ENCODE data around the gene SLC3A2. TPM values are rescaled to one million over a fixed set of nuclear protein-coding genes. Genes with fewer than 3 reads are reported as not detected.

The SLC3A2 gene
- total RNA-seq, 1 experiment from 2014 or later, result 334 TPM

DNA sequence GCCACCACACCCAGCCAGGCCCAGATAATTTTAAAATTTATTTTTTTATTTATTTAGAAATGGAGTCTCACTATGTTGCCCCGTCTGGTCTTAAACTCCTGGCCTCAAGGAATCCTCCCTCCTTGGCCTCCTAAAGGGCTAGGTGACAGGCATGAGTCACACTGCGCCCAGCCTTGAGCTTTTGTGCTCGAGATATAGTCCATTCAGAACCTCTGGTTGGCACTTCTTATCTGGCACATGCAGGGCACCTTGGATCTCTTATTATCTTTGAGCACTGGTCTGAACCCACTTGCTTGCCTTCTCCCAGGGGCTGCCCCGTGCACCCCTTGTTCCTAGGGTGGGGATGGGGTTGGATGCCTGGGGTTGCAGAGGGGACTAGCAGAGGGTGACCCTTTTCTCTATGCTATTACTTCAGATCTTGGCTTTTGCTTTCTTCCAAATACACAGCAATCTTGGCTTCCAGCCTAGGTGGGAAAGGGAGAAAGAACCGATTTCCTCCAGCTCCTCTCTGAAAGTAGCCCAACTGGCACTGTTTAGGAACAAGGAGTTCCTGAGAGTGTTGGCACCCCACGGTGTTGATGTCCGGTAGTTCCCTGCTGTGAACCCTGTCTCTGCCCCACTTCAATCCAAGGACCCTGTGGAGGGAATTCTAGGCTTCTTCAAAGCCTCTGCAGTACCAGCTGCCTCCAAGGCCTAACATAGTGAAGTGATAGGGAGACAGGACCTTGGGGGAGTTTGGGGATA is 1.3 kb upstream of the SLC3A2 start:
- CTCF ChIA-PET, result interaction anchor here (0.7 to 1.0 kb wide), 2 partner anchors 17 to 18 kb away, joined by 3 to 6 read pairs; no protein-coding TSS in a partner anchor
- H3K36me3 Mint-ChIP-seq, result peaks cover 63% of the 10 kb centered on the region
- DNase-seq (ENCODE audit: low spot score) (no peak), ATAC-seq (no peak)
- H3K4me3 Mint-ChIP-seq, result peak overlapping the region; percentile 99
- no peaks in the 10 kb centered on the region for H3K9me3 Mint-ChIP-seq
- POLR2A ChIA-PET, result interaction anchor here (0.6 to 3.8 kb wide), 5 partner anchors 10 to 104 kb away, joined by 3 to 44 read pairs (median 5); partner anchors contain the start of gene STX5
- TF ChIP-seq GABPB1 (CRISPR knock-in tag; IDR thresholded peaks at IDR 0.05) (no peak), PRRX2 (CRISPR knock-in tag; IDR thresholded peaks at IDR 0.05) (no peak), NR2C2 (CRISPR knock-in tag; IDR thresholded peaks at IDR 0.05) (no peak), GTF2I (CRISPR knock-in tag; conservative IDR thresholded peaks at IDR 0.05) (0 out of 2 replicates have a peak, but pooled peaks have one; percentile 25), ZNF121 (CRISPR knock-in tag; IDR thresholded peaks at IDR 0.05) (peak; percentile 96), ZNF219 (CRISPR knock-in tag; IDR thresholded peaks at IDR 0.05; ENCODE audit: borderline replicate concordance) (no peak), ZNF423 (CRISPR knock-in tag; IDR thresholded peaks at IDR 0.05) (peak; percentile 69; the same call in 1 of the 2 replicates), TEAD4 (CRISPR knock-in tag; IDR thresholded peaks at IDR 0.05) (no peak)
- TF ChIP-seq, protein P1, sequence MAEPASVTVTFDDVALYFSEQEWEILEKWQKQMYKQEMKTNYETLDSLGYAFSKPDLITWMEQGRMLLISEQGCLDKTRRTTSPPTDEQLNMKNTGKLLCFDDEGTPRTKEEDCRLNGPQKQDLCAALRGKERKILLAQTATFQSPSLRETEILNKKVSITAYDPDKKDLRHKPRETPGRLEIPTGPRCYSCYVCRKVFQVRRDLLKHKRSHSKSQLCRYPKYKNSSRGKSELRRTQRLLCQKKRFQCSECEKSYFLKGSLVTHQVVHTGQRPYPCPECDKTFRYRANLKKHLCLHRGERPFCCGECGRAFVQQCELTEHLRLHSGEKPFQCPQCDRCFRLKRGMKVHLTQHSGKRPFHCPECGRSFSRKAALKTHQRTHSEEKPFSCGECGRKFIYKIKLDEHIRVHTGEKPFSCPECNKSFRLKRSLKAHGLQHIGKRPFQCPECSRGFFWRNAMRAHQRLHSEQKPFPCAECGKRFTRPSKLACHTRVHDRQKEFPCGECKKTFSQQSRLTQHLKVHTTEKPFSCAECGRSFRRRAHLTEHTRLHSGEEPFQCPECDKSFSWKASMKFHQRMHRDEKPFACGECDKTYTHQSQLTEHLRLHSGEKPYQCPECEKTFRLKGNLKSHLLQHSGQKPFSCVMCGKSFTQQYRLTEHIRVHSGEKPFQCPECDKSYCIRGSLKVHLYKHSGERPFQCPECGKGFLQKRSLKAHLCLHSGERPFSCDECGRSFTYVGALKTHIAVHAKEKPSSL (CRISPR knock-in tag; conservative IDR thresholded peaks at IDR 0.05), result no peak
- TF ChIP-seq, protein P2, sequence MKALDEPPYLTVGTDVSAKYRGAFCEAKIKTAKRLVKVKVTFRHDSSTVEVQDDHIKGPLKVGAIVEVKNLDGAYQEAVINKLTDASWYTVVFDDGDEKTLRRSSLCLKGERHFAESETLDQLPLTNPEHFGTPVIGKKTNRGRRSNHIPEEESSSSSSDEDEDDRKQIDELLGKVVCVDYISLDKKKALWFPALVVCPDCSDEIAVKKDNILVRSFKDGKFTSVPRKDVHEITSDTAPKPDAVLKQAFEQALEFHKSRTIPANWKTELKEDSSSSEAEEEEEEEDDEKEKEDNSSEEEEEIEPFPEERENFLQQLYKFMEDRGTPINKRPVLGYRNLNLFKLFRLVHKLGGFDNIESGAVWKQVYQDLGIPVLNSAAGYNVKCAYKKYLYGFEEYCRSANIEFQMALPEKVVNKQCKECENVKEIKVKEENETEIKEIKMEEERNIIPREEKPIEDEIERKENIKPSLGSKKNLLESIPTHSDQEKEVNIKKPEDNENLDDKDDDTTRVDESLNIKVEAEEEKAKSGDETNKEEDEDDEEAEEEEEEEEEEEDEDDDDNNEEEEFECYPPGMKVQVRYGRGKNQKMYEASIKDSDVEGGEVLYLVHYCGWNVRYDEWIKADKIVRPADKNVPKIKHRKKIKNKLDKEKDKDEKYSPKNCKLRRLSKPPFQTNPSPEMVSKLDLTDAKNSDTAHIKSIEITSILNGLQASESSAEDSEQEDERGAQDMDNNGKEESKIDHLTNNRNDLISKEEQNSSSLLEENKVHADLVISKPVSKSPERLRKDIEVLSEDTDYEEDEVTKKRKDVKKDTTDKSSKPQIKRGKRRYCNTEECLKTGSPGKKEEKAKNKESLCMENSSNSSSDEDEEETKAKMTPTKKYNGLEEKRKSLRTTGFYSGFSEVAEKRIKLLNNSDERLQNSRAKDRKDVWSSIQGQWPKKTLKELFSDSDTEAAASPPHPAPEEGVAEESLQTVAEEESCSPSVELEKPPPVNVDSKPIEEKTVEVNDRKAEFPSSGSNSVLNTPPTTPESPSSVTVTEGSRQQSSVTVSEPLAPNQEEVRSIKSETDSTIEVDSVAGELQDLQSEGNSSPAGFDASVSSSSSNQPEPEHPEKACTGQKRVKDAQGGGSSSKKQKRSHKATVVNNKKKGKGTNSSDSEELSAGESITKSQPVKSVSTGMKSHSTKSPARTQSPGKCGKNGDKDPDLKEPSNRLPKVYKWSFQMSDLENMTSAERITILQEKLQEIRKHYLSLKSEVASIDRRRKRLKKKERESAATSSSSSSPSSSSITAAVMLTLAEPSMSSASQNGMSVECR (CRISPR knock-in tag; IDR thresholded peaks at IDR 0.05; ENCODE audit: borderline replicate concordance), result no peak
- peaks cover 3% of the 10 kb centered on the region; the same call in 1 of the 2 replicates for H3K27me3 Mint-ChIP-seq (ENCODE audit: low read depth)
- H3K27ac Mint-ChIP-seq, result peak overlapping the region; percentile 100
- peaks cover 48% of the 10 kb centered on the region for H3K4me1 Mint-ChIP-seq

DNA sequence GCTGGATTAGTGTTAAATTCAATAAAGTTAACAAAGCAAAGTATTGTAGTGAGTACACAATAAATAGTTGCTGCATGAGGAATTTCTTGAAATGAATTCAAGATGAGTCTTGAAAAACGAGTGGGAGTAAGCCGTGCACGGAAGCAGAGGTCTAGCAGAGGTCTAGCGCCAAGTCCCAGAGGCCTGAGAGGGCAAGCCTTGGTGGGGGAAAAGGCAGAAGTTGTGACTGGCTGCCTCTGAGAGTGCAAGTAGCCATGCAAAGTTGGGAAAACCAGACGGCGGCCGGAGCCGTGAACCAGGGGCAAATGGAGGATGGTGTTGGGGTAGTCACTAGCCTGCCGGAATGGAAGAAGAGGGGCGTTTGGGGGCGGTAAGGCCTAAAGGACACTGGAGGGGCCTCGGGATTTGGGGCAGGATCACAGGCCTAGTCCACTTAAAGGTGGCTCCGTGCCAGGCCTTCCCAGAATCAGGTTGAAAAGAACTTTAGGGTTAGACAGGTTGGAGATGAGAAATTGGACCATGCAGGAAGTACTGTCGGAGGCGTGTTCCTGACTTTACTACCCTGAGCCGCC is 379 bp upstream of the SLC3A2 start:
- Mint-ChIP-seq H3K27me3 (ENCODE audit: low read depth) (peaks cover 3% of the 10 kb centered on the region; the same call in 1 of the 2 replicates), H3K4me3 (peak overlapping the region; percentile 99), H3K27ac (peak overlapping the region; percentile 100), H3K9me3 (no peaks in the 10 kb centered on the region), H3K36me3 (peaks cover 62% of the 10 kb centered on the region), H3K4me1 (peaks cover 49% of the 10 kb centered on the region)
- ChIA-PET POLR2A (interaction anchor here (1.2 to 3.8 kb wide), 9 partner anchors 9 to 153 kb away, joined by 3 to 44 read pairs (median 7); partner anchors contain the start of genes HNRNPUL2, STX5, TMEM179B and TTC9C), CTCF (interaction anchor here (1.0 to 1.7 kb wide), 4 partner anchors 18 to 153 kb away, joined by 4 to 14 read pairs (median 6); partner anchors contain the start of genes HNRNPUL2 and TMEM179B)
- ATAC-seq (peak; percentile 9), DNase-seq (ENCODE audit: low spot score) (no peak)
- TF ChIP-seq, protein P3, sequence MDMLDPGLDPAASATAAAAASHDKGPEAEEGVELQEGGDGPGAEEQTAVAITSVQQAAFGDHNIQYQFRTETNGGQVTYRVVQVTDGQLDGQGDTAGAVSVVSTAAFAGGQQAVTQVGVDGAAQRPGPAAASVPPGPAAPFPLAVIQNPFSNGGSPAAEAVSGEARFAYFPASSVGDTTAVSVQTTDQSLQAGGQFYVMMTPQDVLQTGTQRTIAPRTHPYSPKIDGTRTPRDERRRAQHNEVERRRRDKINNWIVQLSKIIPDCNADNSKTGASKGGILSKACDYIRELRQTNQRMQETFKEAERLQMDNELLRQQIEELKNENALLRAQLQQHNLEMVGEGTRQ (CRISPR knock-in tag; IDR thresholded peaks at IDR 0.05), result no peak
- TF ChIP-seq, protein P4, sequence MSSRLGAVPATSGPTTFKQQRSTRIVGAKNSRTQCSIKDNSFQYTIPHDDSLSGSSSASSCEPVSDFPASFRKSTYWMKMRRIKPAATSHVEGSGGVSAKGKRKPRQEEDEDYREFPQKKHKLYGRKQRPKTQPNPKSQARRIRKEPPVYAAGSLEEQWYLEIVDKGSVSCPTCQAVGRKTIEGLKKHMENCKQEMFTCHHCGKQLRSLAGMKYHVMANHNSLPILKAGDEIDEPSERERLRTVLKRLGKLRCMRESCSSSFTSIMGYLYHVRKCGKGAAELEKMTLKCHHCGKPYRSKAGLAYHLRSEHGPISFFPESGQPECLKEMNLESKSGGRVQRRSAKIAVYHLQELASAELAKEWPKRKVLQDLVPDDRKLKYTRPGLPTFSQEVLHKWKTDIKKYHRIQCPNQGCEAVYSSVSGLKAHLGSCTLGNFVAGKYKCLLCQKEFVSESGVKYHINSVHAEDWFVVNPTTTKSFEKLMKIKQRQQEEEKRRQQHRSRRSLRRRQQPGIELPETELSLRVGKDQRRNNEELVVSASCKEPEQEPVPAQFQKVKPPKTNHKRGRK (CRISPR knock-in tag; IDR thresholded peaks at IDR 0.05; ENCODE audit: borderline replicate concordance), result no peak
- no peak for TF ChIP-seq MXD4 (CRISPR knock-in tag; IDR thresholded peaks at IDR 0.05; ENCODE audit: borderline replicate concordance)
- TF ChIP-seq, protein P5, sequence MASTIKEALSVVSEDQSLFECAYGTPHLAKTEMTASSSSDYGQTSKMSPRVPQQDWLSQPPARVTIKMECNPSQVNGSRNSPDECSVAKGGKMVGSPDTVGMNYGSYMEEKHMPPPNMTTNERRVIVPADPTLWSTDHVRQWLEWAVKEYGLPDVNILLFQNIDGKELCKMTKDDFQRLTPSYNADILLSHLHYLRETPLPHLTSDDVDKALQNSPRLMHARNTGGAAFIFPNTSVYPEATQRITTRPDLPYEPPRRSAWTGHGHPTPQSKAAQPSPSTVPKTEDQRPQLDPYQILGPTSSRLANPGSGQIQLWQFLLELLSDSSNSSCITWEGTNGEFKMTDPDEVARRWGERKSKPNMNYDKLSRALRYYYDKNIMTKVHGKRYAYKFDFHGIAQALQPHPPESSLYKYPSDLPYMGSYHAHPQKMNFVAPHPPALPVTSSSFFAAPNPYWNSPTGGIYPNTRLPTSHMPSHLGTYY (CRISPR knock-in tag; IDR thresholded peaks at IDR 0.05), result no peak
- TF ChIP-seq, protein P6, sequence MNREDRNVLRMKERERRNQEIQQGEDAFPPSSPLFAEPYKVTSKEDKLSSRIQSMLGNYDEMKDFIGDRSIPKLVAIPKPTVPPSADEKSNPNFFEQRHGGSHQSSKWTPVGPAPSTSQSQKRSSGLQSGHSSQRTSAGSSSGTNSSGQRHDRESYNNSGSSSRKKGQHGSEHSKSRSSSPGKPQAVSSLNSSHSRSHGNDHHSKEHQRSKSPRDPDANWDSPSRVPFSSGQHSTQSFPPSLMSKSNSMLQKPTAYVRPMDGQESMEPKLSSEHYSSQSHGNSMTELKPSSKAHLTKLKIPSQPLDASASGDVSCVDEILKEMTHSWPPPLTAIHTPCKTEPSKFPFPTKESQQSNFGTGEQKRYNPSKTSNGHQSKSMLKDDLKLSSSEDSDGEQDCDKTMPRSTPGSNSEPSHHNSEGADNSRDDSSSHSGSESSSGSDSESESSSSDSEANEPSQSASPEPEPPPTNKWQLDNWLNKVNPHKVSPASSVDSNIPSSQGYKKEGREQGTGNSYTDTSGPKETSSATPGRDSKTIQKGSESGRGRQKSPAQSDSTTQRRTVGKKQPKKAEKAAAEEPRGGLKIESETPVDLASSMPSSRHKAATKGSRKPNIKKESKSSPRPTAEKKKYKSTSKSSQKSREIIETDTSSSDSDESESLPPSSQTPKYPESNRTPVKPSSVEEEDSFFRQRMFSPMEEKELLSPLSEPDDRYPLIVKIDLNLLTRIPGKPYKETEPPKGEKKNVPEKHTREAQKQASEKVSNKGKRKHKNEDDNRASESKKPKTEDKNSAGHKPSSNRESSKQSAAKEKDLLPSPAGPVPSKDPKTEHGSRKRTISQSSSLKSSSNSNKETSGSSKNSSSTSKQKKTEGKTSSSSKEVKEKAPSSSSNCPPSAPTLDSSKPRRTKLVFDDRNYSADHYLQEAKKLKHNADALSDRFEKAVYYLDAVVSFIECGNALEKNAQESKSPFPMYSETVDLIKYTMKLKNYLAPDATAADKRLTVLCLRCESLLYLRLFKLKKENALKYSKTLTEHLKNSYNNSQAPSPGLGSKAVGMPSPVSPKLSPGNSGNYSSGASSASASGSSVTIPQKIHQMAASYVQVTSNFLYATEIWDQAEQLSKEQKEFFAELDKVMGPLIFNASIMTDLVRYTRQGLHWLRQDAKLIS (CRISPR knock-in tag; IDR thresholded peaks at IDR 0.05; ENCODE audit: borderline replicate concordance), result no peak
- TF ChIP-seq, protein P7, sequence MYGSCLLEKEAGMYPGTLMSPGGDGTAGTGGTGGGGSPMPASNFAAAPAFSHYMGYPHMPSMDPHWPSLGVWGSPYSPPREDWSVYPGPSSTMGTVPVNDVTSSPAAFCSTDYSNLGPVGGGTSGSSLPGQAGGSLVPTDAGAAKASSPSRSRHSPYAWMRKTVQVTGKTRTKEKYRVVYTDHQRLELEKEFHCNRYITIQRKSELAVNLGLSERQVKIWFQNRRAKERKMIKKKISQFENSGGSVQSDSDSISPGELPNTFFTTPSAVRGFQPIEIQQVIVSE (CRISPR knock-in tag; IDR thresholded peaks at IDR 0.05; ENCODE audit: borderline replicate concordance), result no peak
- no peak for TF ChIP-seq FOXP1 (CRISPR knock-in tag; IDR thresholded peaks at IDR 0.05; ENCODE audit: borderline replicate concordance)
